NB4 (cell line): ENCODE results near the gene ENC1.
"Not testable (repeated sequence)": the region's sequence is repeated elsewhere in the genome, so short reads cannot be mapped to it uniquely, and the experiment has no call there.

Source experiments
- POLR2A ChIP-seq: IDR thresholded peaks from 2 replicates; pipeline ENCODE4 v1.6.1; 2011; ENCODE audit warnings: mild to moderate bottlenecking; ENCODE audit not compliant: insufficient read length; ENCODE audit errors: extremely low read depth
- TF ChIP-seq, protein P1 (sequence below): IDR thresholded peaks from one replicate; pipeline ENCODE4 v1.5.1; 2012; ENCODE audit warnings: low read depth, low read length
- TF ChIP-seq, protein P2 (sequence below): IDR thresholded peaks from 2 replicates; pipeline ENCODE4 v1.6.1; 2011; ENCODE audit warnings: low read depth, low read length

DNA sequence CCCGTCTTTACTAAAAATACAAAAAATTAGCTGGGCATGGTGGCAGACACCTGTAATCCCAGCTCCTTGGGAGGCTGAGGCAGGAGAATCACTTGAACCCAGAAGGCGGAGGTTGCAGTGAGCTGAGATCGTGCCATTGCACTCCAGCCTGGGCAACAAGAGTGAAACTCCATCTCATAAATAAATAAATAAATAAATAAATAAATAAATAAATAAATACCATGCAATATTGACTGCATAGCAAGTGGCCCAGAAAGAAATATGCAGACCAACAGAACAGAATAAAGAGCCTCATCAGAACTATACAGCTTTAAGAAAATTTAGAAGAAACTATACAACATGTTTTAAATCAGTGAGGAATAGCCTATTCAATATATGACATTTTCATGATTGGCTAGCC lies 37.6 kb upstream of the ENC1 start:
- TF ChIP-seq, protein P1, sequence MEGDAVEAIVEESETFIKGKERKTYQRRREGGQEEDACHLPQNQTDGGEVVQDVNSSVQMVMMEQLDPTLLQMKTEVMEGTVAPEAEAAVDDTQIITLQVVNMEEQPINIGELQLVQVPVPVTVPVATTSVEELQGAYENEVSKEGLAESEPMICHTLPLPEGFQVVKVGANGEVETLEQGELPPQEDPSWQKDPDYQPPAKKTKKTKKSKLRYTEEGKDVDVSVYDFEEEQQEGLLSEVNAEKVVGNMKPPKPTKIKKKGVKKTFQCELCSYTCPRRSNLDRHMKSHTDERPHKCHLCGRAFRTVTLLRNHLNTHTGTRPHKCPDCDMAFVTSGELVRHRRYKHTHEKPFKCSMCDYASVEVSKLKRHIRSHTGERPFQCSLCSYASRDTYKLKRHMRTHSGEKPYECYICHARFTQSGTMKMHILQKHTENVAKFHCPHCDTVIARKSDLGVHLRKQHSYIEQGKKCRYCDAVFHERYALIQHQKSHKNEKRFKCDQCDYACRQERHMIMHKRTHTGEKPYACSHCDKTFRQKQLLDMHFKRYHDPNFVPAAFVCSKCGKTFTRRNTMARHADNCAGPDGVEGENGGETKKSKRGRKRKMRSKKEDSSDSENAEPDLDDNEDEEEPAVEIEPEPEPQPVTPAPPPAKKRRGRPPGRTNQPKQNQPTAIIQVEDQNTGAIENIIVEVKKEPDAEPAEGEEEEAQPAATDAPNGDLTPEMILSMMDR: not testable (repeated sequence)
- TF ChIP-seq POLR2A: not testable (repeated sequence)
- TF ChIP-seq, protein P2, sequence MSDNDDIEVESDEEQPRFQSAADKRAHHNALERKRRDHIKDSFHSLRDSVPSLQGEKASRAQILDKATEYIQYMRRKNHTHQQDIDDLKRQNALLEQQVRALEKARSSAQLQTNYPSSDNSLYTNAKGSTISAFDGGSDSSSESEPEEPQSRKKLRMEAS: not testable (repeated sequence)
